PFSK-1 (cell line): Measurements from ENCODE around the gene NRIP1.

Experiments used
- FOXP2 ChIP-seq: optimal IDR thresholded peaks from 2 replicates; pipeline ENCODE3; 2011; ENCODE audit warnings: borderline replicate concordance, control low read depth, inconsistent platforms; ENCODE audit not compliant: insufficient read depth; ENCODE audit errors: extremely low read length, extremely low read depth
- POLR2AphosphoS5 ChIP-seq: IDR thresholded peaks from 2 replicates; pipeline ENCODE4 v1.6.1; 2012; ENCODE audit warnings: low read depth, mild to moderate bottlenecking, control low read depth, low read length, moderate library complexity
- REST ChIP-seq, 2 experiments: IDR thresholded peaks; 2 replicates each; pipeline versions ENCODE4 v1.6.1 to v1.8.0; 2011 to 2012; ENCODE audit warnings: low read depth in 2 of 2, low read length in 2 of 2, control low read depth in 1 of 2, inconsistent platforms in 1 of 2, mild to moderate bottlenecking in 1 of 2, moderate library complexity in 1 of 2; ENCODE audit not compliant: insufficient read depth in 1 of 2
- SIN3A ChIP-seq: IDR thresholded peaks from 2 replicates; pipeline ENCODE4 v1.6.1; 2012; ENCODE audit warnings: mild to moderate bottlenecking, low read length, moderate library complexity, borderline replicate concordance; ENCODE audit not compliant: insufficient read depth
- TAF1 ChIP-seq: IDR thresholded peaks from 2 replicates; pipeline ENCODE4 v1.6.1; 2012; ENCODE audit warnings: low read length, control low read depth, borderline replicate concordance; ENCODE audit not compliant: insufficient read depth

GRCh38 chr21:15037095-15037899, 27.5 kb downstream of the NRIP1 start:
- no peak for TF ChIP-seq FOXP2
- no peak for TF ChIP-seq POLR2AphosphoS5
- no peak for TF ChIP-seq REST (IDR thresholded peaks at IDR 0.05; ENCODE audit: insufficient read depth in 1 of 2, low read depth in 2 of 2, low read length in 2 of 2)
- TF ChIP-seq TAF1 = no peak
- TF ChIP-seq SIN3A = no peak
